HG03558 (cell line): Measurements from ENCODE around the gene HOXA11.

Experiments used
- ATAC-seq: cut with Tn5 transposase; IDR thresholded peaks from one replicate; pipeline ENCODE4 v1.9.1; 2021; ENCODE audit warnings: moderate number of reproducible peaks; ENCODE audit not compliant: unreplicated experiment; ENCODE audit errors: extremely low read depth

HOXA11 gene

DNA sequence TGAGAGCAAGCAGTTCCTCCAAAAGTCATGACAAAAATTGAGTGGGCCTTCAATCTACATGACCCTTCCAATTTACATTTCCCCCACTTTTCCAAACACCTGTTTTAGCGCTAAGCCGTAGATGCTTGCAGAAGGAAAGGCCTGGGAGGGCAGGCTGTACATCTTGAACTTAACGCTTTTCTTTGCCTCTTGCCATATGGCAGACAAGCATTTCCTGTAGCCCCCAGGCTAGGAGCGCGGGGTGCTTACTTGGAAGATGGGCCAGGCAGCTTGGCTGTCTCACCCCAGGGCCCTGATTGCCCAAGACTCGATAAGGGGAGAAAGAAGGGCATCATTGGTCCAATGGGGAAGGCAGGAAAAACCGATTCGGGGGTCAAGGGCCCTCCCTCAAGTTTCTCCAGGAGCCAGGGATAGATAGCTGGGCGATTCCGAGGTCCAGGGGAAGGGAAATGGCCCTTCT is 12.7 kb downstream of the HOXA11 start:
- no peak for ATAC-seq

DNA sequence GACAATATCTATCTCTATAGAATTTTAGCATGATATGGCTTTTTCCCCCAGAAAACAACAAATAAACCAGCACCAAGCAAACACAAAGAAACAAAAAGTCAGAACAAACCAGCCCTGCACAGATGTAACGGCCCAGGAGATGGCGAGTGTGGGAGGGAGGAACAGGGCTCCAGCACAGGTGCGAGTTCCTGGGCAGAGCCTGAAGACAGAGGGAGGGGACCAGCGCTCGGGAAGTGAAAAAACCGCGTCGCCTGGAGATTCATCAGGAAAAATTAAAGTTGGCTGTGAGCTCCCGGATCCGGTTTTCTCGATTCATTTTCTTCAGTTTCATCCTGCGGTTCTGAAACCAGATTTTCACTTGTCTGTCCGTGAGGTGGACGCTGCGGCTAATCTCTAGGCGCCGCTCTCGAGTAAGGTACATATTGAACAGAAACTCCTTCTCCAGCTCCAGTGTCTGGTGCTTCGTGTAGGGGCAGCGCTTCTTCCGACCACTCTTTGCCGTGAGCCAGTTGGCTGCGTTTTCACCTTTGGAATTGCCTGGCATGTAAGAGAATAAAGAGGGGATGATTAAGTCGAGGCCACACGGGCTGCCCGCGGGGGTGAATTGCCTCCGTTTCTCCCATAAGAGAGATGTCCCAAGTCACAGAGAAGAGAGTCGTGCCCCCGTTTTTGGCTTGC is 13.3 kb downstream of the HOXA11 start:
- no peak for ATAC-seq

DNA sequence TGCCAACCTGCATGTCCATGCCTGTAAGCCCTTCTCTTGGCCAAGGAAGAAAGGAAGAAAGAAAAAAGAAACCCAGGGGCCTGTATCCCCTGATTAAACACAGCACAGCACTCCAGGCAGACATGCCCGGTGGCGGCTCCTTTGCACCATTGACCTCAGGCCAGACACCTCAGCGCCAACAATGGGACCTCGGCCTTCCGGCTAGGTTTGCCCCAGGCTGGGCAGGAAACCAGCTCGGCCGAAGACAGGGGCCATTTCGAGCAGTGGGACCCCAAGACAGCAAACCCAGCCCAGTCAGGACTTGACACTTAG is 13.8 kb downstream of the HOXA11 start:
- no peak for ATAC-seq

GRCh38 chr7:27170426-27171324 is 14.4 kb downstream of the HOXA11 start:
- ATAC-seq: no peak

- ATAC-seq: no peak
Observed at GRCh38 chr7:27169658-27170425, 15.2 kb downstream of the HOXA11 start.

DNA sequence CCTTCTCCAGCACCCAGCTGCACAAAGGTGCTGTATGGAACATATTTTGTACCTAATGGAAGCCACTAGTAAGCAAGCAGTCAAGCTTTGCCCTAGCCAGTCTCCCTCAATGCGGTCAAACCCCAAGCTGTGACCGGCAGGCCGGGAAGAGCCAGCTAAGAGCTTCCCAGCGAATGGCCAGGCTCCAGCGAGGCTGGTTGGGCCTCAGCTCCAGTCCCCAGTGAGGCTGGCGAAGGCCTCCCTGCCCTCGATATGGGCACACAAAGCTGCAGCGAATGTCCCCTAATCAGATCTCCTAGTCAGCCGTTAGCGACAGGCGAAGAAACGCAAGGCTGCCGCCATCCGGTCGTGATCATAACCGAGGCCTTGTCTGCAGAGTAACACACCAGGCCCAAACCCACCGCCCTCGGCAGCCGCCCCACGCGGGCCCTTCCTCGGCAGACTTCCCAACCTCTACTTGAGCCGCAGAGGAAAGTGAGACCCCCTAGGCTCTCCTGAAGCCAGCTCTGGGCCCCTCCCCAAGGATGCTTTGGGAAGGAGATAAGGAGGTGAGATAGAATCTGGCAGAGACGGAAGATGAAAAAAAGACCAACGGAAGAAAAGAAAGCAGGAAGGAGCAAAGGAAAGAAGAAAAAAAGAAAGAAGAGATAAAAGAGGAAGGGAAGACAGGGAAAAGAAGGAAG is 16.6 kb downstream of the HOXA11 start:
- no peak for ATAC-seq

GRCh38 chr7:27167916-27168264 is 17.1 kb downstream of the HOXA11 start:
- ATAC-seq: no peak

DNA sequence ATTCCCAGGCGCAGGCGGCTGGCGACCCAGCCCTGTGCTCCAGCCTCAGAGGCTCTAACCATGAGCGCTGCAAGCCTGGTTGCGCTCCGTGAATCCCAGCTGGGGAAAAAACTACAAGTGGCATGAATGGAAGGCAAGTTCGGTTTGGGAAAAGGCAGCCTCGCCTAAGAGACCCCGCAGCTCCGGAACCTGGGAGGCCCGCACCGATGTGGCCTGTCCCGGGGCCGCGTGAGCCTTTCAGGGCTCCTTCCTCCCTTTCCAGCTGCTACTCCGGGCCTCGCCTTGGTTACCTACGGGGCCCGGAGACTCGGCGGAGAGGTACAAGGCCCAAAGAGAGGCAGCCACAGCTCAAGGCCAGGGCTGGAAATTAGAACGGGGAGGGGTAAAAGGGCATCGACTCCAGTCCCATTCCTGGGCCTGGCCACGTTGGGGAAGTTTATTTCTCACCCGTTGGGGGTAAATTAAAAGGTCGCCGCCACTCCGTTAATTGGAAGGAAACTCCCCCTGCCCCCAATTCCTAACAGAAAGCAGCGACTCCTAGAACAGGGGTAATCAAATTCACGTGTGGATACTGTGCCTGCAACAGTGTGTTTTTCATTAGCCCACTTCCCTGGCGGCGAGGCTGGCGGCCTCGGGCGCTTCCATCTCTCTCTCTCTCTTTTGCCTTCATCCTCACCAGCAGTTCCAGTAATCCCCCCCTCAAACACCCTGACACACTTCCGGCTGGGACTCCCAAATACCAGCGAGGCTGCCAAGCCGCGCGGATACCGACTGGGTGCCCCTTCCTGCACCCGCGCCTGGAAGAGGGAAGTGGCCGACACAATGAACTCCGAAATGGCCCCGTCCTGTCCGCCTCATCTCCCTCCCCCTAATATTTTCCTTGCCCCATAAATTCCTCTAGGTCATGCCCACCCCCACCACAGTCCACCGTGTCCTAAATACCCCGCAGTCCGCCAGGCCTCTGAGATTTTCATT is 18.2 kb downstream of the HOXA11 start:
- no peak for ATAC-seq

DNA sequence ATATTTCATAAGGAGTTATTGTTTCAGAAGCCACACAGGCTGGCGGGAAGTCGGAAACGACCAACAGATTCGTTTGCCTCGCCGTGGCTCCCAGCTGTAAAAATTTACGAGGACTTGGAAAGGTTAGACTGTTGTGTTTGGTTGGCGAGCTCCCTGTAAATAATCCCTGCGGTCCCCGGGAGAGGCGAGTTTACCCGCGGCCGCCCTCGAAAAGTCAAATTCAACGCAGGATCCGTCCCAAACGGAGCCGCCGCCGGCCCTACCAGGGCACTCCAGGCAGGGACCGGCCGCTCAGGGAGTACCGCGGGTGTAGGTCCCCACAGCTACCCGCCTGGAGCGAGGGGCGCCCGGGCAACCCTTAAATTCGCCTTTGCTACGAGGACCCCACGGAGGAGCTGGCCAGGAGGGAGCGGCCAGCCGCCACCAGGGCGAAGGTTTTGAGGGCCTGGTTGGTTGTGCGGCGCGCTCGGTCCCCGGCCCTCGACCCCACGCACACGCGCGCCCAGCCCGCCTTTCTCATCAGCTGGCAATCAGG is 19.0 kb downstream of the HOXA11 start:
- ATAC-seq: no peak

GRCh38 chr7:27165089-27165995 is 19.7 kb downstream of the HOXA11 start, which contains the start of gene HOXA9:
Gene HOXA9, minus strand, starts transcription at chr7:27165537. Its CDS starts 80 bp downstream, at chr7:27165457.
- no peak for ATAC-seq

DNA sequence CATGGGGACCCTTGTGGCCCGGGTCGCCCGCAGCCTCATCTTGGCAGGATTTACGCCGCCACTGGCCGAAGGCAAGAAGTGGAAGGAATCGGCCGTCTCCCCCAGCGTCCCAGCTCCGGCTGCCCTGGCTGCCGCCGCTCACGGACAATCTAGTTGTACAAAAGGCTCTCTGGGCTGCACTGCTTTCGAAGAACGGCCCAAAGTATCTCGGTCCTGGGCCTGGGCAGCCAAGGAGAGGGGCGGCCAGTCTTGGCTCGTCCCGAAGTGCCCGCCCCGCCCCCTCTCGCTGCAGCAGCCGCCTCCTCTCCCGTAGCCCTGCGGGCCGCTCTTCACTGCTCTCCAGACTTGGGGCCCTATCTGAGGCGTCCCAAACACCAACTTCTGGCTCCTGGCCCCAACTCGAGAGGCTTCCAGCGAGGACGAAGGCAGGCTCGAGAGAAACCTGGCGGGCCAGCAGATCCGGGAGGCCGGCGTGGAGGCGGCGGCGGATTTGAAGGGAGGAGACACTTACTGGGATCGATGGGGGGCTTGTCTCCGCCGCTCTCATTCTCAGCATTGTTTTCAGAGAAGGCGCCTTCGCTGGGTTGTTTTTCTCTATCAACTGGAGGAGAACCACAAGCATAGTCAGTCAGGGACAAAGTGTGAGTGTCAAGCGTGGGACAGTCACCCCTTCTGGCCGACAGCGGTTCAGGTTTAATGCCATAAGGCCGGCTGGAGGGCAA is 20.5 kb downstream of the HOXA11 start:
- no peak for ATAC-seq

GRCh38 chr7:27164045-27164366 is 21.0 kb downstream of the HOXA11 start:
- ATAC-seq: no peak

- ATAC-seq: no peak
Observed at GRCh38 chr7:27163288-27164044, 21.6 kb downstream of the HOXA11 start.

DNA sequence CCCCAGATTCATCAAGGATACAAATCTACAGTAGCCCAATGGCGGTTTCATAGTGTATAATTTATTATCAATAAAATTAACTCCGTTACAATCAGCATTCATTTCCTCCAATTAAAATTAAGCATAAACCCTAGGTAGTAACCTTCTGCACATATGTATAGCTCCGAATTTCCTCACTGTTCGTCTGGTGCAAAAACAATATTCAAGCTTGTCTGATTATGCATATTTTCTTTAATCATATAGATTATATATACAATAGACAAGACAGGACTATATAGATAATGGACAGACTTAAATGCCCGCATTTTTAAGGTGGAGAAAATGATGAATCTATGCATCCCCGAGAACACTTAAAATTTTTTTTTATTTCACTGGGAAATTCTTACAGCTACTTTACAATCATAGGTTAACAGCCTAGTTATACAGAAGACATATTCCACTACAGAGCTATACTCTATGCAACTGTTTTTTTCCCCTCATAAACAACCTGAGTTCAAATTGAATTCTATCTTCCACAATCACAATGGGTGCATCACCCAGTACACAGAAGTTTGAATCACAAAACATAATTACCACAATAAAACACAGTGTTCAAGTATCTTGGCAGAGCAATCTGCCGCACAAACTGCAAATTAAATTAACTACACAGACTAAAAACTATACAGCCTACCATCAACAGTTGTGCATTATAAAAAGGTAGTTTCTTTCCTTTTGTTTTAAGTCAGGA is 22.3 kb downstream of the HOXA11 start:
- ATAC-seq: no peak

- ATAC-seq: no peak
Observed at GRCh38 chr7:27161721-27162560, 23.1 kb downstream of the HOXA11 start.
